OCI-LY7 (cell line): Measurements from ENCODE around the gene HOOK2.

ENCODE experiments used
- EZH2phosphoT487 ChIP-seq: fragments of 200-600 bp; sonication (generic); IDR thresholded peaks from 2 replicates; pipeline ENCODE4 v1.6.1; 2018; ENCODE audit warnings: low read depth, borderline replicate concordance, mild to moderate bottlenecking, mixed run types, antibody characterized with exemption, low read length, moderate library complexity, mixed read lengths
- TF ChIP-seq, protein P1 (sequence below): fragments of 200-600 bp; sonication (generic); conservative IDR thresholded peaks from 2 replicates; pipeline ENCODE4 v1.5.1; 2014; ENCODE audit warnings: mild to moderate bottlenecking, antibody characterized with exemption, low read length, moderate library complexity, mixed read lengths

DNA sequence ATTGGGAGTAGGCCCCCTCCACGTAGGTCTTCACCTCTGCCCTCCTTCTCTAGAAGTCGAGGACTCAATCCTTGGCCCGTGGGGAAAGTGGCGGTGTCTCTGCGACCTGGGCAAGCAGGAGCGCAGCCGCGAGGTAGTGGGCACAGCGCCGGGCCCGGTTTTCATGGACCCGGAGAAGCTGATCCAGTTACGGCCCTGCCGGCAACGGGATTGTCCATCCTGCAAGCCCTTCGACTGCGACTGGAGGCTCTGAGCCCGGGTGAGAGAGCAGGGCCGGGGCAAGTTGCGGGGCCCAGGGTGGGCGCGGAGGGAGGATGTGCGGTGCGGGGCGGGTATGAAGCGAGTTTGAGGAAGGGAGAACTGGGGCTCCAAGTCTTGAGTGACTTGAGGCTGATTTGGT lies 28.7 kb upstream of the HOOK2 start:
- TF ChIP-seq, protein P1, sequence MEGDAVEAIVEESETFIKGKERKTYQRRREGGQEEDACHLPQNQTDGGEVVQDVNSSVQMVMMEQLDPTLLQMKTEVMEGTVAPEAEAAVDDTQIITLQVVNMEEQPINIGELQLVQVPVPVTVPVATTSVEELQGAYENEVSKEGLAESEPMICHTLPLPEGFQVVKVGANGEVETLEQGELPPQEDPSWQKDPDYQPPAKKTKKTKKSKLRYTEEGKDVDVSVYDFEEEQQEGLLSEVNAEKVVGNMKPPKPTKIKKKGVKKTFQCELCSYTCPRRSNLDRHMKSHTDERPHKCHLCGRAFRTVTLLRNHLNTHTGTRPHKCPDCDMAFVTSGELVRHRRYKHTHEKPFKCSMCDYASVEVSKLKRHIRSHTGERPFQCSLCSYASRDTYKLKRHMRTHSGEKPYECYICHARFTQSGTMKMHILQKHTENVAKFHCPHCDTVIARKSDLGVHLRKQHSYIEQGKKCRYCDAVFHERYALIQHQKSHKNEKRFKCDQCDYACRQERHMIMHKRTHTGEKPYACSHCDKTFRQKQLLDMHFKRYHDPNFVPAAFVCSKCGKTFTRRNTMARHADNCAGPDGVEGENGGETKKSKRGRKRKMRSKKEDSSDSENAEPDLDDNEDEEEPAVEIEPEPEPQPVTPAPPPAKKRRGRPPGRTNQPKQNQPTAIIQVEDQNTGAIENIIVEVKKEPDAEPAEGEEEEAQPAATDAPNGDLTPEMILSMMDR: no peak
- no peak for TF ChIP-seq EZH2phosphoT487
